RPMI8226 (cell line): Measurements from ENCODE around the gene DAP.
"Not testable (repeated sequence)": the region's sequence is repeated elsewhere in the genome, so short reads cannot be mapped to it uniquely, and the experiment has no call there.

Source experiments
- DNase-seq: peaks from one replicate; pipeline ENCODE4 v3.0.0-alpha.2; 2015

DAP gene

DNA sequence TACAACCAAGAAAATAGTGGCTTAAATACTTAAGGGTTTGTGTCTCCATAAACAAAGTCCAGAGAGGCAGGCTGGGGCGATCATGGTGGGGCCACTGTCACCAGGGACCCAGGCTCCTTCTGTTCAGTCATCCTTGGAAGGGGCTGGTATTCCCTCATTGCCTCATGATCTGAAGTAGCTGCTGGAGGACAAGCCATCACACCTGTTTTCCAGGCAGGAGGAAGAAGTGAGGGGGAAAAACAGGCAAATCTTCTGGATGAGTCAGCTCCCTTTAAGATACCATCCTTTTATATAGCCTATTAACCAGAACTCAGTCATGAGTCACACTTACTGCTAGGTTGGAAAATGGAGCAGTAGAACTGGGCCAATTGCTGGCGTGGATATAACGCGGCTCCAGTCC lies 92.3 kb downstream of the DAP start:
- no peak for DNase-seq

DNA sequence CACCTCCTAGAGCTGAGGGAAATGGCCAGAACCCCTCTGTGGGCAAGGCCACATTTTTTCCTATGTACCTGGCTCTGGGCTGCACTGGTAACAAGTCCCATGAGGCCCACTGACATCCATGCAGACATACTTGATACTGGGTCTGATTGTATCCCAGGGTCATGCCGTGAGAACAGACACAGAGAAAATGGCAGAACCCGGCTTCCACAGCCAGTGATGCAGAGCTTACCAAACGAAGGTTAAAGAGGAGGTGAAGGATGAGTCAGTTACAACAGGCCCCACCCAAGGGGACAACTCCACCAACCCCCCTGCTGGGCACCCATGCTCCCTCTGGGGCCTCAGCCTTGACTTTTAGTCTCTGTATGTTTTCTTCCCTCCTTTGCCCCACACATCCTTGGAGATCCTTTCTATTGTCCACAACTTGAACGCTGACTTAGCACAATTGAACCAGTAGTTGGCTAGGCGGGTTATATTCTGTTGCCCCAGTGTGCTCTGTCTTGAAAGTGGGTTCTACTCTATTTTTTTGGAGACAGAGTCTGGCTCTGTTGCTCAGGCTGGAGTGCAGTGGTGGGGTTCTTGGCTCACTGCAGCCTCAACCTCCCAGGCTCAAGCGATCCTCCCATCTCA lies 93.5 kb downstream of the DAP start:
- no peak for DNase-seq

DNA sequence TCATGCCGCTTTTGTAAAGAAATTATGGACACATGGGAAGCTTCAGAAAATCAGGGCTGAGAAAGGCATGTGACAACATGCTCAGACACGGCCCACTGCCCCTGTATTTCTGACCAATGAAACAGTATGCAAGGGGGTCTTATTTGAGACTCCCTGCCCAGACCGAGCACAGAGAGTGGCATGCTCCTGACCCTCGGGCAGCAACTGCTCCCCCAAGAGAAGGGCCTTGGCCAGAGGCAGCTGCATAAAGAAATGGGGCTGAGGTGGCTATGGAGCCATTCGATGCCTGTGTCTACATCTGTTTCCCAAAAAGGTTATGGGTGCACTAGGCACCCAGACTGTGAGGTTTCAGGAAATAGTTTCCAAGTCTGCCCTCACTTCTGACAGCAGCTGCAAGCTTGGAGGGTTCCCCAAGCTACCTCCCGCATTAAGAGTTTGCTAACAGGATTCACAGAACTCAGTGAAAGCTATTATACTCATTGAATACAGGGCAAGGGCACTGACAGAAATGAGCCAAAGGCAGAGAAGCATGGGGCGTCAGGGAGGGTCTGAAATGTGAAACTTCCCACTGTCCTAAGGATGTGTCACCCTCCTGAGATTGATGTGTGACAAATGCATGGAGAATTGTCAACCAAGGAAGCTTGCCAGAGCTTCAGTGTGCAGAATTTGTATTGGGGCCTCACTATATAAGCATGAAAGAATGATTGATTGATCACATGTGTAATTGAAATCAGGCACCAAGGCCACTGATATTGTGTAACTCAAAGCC lies 94.3 kb downstream of the DAP start:
- DNase-seq, result no peak

DNA sequence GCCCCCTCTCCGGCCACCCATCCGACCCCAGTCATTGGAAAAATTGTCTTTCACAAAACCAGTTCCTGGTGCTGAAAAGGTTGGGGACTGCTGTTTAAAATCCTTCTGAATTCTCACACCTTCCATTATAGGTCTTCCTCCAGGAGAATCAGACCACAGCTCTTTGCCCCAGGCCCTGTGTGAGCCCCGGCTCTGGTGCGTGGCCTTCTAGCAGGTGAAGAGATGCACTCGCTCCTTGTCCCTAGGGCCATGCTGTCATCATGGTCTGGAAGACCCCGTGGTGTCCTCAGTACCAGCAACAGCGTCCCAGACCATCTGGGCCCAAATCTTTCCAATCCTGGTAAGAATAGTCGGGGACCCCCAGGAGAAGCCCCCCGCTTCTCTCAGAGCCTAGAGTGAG lies 95.2 kb downstream of the DAP start:
- DNase-seq, result no peak

GRCh38 chr5:10664180-10664769 lies 96.8 kb downstream of the DAP start:
- DNase-seq, result not testable (repeated sequence)

DNA sequence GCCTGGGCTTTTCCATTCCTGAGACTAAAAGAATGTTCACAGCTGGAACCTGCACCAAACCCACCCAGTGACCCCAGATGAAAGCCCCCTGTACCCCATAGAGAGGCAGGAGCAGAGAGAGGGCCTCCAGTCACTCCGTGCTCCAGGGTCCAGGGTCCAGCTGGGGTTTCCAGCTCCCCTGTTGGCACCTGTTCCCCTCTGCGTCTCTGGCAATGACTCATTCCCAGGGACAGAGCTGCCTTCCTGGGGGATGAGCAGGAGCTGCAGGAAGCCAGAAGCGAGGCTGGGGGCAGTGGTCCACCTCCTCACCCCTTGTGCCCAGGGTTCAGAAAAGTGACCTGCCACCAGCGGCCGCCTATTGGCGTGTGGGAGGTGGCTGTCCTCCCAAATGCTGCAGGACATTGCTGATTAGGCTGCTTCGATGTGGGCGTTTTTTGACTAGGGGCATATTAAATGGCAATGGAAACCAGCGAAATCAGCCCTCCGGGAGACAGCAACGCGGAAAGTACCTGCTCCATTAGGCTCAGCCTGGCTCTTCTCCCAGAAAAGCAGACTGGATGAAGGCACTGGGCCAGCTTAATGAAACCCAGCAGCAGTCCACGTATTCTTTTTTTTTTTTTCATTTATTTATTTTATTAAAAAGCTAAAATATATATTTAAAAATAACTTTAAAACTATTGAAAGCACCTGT lies 97.4 kb downstream of the DAP start:
- no peak for DNase-seq

DNA sequence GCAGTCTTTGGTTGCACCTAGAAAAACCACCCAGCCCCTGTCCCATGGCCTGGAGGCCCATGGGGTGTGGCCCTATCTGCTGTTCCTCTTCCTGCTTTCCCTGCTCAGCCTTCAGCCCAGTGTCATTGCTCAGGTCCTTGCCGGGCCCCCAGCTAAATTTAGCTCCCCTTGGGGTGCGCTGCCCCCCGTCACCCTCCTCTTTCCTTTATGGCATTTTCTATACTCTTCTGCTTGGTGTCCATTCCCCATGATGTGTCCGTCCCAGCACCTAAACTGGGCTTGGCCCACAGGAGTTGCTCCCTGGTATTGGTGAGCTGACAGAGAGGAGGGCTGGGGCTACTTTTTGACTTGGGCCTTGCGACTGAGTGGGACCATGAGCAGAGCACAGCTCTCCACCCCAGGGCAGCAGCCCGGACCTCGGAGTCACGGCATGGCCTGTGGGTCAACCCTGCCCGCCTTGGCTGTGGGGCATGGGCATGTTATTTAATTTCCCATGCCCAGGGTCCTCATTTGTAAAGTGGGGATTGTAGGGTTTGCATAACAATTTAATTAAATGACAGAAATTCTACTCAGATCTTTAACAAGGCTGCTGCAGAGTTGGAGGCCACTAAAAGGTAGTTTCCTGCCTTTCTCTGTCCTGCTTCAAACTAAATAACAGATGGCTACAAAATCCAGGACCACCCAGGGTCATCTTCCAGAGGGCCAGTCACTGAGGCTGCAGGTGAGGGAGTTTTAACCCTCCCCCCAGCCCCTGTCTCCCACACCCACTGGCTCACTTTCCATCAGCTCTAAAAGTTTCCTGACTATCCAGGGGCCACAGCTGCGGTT lies 98.2 kb downstream of the DAP start:
- DNase-seq, result no peak

GRCh38 chr5:10662083-10662482 lies 99.0 kb downstream of the DAP start:
- no peak for DNase-seq

DNA sequence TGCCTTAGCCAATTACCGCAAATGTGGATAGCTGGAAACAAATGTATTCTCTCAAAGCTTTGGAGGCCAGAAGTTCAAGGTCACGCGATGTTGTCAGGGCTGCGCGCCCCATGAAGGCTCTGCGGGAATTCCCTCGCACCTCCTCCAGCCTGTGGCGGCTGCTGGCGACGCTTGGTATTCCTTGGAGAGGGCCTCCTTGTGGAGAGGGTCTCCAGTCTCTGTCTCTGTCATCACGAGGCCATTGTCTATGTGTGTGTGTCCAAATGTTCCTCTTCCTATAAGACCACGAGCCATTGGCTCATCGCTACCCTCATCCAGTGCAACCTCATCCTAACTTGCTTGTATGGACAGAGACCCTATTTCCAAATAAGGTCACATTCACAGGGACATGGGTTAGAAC lies 99.6 kb downstream of the DAP start:
- DNase-seq, result no peak

DNA sequence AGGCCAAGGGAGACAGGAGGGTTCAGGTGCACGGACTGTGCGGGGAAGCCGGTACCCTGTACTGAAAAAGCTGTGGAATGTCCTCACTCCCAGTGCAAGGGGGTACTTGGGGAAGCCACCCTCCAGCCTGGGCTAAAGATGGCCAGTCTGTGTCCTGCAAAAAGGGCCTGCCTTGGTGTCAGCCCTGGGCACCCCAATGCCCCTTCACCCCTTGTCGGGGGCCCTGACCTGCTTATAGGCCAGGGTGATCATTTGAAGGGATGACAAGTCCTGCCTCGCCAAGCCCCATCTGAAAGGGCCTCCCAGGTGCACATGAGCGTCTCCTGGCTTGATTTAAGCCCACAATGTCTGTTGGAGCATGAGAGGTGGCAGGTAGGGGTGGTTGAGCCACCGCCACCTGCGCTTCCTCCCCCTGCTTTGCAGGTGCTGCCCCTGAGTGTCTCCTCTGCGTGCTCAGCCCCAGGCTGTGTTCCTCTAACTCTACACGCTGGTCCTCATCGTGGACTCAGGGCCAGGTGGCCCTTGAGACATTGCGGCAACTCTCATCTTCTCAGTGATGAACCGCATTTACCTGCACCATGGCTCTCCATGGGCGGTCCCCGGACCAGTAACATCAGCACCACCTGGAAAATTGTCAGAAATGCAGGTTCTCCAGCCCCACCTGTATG lies 100.2 kb downstream of the DAP start:
- no peak for DNase-seq

GRCh38 chr5:10660135-10660534 lies 100.9 kb downstream of the DAP start:
- no peak for DNase-seq

DNA sequence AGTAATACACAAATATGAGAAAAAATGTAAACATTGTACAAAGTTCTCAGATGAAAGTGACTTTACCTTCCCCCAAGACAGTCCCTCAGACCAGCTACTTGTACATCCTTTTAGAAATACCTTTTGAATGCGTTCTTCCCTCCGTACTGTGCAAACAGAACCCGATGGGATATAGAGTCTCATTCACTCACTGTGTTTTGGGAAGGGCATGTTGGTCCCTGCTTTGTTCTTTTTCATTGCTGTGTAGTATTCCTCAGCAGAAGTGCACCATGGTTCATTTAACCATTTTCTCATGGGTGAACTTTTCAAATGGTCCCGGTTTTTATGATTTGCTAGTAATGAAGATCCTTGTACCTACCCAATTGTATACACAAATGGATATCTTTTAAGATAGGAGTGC lies 102.8 kb downstream of the DAP start:
- DNase-seq, result no peak

GRCh38 chr5:10655972-10656830 lies 104.8 kb downstream of the DAP start:
- no peak for DNase-seq

DNA sequence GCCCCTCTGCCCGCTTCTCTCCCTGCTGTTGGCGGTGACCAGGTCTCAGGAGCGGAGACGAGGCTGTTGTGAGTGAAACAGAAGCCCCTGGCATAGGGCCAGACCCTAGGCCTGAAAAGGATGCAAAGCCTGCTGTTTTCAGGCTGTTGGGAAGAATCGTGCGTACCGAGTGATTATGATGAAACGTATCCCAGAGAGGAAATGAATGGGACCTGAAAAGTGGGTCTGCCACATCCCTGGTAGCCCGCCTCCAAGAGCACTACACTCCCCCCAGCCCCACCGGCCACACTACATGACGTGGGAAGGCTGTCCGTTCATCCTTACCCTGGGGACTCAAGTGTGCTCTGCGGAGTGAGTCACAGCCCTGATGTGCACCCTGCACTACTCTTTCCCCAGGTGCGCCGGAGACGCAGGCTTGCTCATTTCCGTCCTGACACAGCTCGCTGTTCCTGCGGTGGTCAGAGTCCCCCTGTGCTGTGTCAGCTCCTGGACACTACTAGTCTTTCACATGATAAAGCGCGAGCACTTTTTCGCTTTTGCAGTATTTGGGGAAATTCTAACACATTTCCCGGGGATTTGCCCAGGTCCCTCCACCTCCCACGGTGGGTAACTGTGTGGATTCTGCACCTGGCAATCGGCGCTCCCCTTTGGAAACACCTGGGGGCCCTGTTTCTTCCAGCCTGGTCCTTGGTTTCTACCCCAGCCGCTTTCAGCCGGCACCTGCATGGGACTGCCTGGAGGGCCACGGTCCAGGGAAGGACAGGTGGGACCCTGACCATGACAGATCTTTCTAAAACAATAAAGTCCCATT lies 105.7 kb downstream of the DAP start:
- no peak for DNase-seq

- no peak for DNase-seq
Observed at GRCh38 chr5:10654566-10654965, 106.5 kb downstream of the DAP start.

- DNase-seq, result no peak
Observed at GRCh38 chr5:10653751-10654400, 107.2 kb downstream of the DAP start.

DNA sequence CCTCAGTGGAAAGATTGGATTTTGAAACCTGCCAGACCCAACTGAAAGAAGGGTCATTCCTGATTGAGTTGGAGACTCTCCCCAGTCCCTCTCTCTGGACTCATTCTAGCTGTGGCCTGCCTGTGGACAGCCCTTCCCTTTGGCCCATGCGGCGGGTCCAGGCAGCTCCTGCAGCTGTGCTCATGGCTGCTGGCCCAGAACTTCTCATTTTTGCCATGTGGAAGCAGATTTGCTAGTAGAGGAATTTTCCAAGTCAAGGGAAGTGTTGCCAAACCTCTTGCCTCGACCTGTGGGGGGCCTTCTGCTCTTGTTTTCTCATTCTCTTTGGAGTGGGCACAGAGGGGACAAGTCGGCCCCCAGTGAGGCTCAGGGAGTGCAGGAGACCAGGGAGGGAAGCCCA lies 108.0 kb downstream of the DAP start:
- DNase-seq, result no peak

GRCh38 chr5:10652606-10653005 lies 108.4 kb downstream of the DAP start:
- no peak for DNase-seq

GRCh38 chr5:10652151-10652550 lies 108.9 kb downstream of the DAP start:
- no peak for DNase-seq
